Stimulated activated CD8-positive, alpha-beta memory T cell treated with anti-CD3 and anti-CD28 coated beads, Interleukin-7, amount 100 ng/mL, for 48 hours (primary cell): ENCODE data around the gene SYNGR2.
A peak's percentile ranks its signal among the peaks of the same experiment; 100 is the strongest.
"Not testable (repeated sequence)": the region's sequence is repeated elsewhere in the genome, so short reads cannot be mapped to it uniquely, and the experiment has no call there.

Source experiments
- DNase-seq, 2 donors: peaks; one replicate each; pipeline ENCODE4 v3.0.0-alpha.2; 2020; ENCODE audit warnings: low read depth in 1 of 2; ENCODE audit errors: extremely low read depth in 1 of 2

Gene SYNGR2

DNA sequence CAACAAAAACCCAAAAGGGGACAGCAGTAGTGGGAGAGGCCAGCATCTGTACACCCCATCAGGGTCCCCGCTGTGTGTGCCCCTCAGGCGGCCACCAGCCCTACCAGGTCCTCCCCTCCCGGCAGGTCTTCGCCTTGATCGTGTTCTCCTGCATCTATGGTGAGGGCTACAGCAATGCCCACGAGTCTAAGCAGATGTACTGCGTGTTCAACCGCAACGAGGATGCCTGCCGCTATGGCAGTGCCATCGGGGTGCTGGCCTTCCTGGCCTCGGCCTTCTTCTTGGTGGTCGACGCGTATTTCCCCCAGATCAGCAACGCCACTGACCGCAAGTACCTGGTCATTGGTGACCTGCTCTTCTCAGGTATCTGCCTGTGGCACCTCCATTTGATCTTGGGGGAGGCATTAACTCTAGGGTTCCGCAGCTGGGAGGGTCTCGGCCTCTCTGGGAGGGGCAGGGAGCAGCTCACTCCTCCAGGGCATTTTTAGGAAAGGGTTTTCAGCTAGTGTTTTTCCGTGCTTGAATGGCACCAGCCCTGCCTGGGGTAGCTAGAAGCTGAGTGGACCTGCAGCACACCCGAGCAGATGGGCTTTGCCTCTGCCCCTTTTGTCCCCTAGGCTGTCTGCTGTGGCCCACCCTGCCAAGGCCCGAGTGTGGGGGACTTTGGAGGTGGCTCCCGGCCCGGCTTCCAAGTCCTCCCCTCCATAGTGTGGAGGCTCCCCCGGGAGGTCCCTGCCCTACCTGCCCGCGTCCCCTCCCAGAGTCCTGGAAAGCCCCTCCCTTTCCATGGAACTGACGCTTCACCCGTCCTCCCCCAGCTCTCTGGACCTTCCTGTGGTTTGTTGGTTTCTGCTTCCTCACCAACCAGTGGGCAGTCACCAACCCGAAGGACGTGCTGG lies 2.6 kb downstream of the SYNGR2 start:
- DNase-seq: no peak

DNA sequence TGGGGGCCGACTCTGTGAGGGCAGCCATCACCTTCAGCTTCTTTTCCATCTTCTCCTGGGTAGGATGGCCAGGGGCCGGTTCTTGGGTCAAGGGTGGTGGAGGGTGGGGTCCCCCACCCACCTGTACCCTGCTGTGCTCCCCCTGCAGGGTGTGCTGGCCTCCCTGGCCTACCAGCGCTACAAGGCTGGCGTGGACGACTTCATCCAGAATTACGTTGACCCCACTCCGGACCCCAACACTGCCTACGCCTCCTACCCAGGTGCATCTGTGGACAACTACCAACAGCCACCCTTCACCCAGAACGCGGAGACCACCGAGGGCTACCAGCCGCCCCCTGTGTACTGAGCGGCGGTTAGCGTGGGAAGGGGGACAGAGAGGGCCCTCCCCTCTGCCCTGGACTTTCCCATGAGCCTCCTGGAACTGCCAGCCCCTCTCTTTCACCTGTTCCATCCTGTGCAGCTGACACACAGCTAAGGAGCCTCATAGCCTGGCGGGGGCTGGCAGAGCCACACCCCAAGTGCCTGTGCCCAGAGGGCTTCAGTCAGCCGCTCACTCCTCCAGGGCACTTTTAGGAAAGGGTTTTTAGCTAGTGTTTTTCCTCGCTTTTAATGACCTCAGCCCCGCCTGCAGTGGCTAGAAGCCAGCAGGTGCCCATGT lies 3.3 kb downstream of the SYNGR2 start:
- not testable (repeated sequence) for DNase-seq

DNA sequence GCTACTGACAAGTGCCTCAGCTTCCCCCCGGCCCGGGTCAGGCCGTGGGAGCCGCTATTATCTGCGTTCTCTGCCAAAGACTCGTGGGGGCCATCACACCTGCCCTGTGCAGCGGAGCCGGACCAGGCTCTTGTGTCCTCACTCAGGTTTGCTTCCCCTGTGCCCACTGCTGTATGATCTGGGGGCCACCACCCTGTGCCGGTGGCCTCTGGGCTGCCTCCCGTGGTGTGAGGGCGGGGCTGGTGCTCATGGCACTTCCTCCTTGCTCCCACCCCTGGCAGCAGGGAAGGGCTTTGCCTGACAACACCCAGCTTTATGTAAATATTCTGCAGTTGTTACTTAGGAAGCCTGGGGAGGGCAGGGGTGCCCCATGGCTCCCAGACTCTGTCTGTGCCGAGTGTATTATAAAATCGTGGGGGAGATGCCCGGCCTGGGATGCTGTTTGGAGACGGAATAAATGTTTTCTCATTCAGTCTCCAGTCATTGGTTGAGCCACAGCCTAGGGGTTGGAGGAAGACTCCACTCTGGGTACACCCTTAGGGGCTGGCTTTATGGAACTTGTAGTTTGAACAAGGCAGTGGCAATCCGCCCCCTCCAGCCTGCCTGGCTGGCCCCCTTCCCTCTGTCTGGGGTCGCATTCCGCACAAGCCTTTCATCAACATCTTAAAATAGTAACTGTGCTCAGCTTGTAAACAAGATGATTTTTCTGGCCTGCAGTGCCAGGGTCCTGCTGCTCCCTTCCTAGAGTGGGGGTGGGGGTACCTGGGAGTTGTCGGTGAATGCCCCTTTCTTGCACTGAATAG lies 4.1 kb downstream of the SYNGR2 start:
- no peak for DNase-seq

DNA sequence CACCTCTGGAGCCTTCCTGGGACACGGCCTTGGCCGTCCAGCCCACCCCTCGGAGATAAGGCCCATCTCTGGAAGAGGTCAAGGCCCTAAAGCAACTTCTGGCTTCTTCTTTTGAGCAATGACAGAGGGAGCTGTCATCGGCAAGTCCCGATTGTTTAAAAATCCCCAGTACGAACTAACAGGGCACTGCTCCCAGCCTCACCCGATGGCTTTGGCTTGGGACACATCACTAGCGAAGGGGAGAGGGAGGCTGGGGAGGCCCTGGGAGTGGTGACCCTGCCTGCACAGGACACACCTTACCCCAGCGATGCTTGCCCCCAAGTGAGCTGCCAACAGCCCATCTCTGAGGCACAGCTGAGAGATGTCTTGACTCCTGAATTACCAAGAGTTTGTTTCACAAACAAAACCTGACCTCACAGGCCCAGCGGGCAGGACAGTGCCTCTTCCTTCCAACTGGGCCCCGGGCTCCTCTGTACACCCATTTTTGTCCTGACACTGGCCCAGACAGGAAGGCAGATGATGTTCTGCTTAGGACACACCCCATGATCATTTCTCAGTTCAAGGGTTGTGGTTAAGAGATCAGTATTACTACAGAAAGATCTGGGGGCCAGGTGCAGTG lies 4.8 kb downstream of the SYNGR2 start:
- DNase-seq: no peak

DNA sequence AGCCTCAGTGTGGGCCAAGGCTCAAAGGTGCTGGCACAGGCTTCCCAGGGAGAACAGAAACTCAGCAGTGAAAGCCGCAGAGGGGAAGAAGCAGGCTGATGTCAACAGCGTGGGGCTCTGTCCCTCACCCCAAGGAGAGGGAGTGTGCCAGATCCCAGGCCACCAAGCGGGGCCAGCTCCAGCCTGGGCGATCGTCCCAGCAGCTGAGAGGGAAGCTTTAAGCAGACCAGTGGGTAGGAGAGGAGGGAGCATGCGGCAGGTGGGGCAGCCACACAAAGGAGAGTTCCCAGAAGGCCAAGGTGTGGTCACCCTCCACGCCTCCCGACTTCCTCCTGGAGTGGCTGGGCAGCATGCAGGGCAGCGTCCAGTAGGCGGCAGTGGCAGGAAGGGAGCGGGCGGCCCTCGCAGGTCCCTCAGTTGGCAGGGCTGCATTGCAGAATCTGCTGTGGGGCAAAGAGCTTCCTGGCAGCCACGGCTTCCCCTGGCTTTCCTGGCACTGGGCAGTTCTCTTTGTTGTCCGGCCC lies 6.0 kb downstream of the SYNGR2 start:
- no peak for DNase-seq

DNA sequence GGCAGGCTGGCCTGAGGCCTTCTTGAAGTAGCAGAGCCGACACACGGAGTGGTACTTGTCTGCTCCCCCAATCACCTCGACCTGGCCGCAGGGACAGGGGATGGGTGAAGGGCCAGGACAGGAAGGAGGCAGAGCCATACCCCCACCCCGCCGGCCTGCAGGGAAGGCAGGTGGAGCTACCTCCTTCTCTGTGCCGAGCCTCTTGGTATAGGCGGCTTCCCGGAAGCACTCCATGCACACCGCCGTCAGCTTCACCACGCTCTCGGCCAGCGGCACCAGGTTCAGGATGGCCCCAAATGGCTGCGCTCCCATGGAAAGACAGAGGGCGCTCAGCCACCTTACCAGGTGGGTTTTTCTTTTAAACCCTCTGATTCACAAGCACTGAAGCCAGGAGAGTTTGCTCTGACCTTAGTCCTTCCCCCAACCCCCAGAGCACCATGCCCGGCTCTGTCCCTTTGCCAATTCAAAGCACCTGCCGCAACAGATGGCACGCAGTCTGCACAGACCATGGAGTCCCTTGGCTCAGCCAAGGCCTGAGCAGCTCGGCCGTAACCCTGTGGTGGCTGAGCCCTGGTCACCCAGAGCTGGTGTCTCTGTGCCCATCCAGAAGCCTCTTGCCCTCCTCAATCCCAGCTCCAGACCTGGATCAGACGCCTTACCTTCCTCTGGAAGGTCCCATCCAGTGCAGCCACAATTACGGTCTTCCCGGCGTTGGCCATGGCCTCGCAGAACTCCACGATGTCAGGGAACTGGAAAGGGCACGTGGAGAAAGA lies 6.7 kb downstream of the SYNGR2 start:
- DNase-seq: no peak

DNA sequence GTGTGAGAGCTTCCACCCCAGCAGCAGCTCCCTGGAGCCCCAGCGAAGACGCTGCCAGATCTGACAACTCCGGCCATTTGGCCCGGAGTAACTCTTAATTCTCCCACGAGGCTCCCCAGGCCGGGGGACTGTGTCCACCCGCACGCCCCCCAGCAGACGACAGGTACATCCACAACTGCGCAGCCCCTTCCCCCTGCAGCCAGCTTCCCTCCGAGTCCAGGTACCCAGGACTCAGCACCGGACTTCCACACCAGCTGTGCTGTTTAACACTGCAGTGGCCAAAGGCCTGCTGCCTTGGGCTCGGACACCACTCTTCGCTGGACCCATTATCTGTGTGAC lies 7.2 kb downstream of the SYNGR2 start:
- DNase-seq: no peak

DNA sequence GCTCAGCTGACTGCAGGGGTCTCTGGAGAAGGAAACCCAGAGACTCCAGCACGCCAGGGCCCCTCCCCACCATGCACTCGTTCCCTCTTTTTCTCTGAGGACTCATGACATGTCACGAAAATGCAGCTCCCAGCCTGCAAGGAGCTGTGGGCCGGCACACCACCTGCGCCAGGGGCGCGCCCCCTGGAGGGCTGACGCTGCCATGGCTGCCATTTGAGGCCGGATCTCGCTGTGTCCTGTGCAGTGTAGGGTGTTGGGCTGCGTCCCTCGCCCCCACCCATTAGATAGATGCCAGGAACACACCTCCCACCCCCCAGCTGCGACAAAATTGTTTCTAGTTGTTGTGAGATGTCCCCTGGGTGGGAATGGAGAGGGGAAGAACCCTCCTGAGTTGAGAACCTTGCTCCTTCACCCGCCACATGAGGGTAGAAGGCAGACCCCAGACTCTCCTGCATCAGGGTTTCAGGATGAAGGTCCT lies 8.2 kb downstream of the SYNGR2 start:
- peak; percentile 49 to 53 for DNase-seq

DNA sequence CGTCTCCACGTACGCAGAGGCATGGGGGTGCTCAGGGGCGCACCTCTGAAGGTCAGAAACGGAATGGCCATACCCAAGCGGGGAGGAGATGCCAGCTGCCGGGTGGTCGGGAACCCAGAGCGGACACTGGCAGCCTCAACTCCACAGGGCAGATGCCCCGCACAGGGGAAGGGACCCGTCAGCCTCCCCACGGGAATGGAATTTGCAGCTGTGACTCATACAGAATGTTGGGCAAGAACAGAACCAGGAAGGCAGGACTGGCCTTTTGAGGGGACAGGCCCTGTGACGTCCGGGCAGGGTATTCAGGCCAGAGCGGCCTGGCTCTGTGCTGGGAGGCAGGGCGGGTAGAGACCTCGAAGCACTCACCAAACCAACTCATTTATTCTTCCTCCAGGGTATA lies 11.0 kb downstream of the SYNGR2 start:
- no peak for DNase-seq

DNA sequence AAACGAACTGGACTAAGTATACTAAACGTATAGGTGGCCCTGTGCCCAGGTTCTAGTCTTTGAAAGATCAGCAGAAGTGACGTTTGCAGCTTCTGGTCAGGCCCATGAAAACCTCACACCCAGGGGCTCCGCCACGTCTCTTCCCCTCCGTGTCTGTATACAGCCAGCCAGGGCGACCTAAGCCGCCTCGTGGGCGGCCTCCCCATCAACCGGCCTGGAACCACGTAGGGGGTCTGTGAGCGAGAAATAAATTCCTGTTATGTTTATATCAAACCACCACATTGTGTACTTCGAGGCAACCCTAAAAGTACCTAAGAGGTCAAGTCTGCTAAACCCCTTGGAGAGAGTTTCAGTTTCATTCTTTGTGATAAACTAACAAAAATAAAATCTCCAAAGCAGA lies 11.7 kb downstream of the SYNGR2 start:
- no peak for DNase-seq

DNA sequence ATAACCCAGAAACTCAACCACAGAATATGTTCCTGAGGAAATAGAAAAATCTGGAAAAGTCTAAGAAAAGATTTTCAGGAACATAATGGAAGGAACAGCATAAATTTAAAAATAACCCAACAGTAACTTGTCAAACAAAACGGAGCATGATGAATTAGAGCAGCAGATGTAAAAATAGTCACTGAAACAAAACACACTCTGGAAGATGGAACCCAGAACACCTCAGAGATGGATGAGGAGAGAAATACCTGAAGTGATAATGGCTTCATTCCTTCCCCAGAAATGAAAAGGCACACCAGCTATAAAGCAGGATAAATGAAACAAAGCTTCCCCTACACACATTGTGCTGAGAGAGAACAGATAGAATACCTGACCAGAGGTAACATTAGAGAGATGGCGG lies 12.1 kb downstream of the SYNGR2 start:
- DNase-seq: no peak

DNA sequence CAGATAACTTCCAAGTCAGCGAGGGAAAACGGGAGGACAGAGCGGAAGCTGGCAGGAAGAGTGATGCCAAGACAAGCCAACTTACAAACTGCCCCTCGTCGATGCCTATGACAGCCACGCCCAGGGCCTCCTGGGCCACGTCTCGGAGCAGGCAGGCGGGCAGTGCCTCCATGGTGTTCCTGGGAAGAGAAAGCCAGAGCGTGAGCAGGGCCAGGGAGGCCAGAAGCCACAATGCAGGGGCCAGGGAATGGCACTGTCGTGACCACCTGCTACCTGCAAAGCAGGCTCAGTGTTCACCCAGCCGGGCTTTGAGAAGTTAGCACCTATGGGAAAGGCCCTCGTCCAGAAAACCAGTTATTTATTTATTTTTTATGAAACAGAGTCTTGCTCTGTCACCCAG lies 14.1 kb downstream of the SYNGR2 start:
- no peak for DNase-seq

DNA sequence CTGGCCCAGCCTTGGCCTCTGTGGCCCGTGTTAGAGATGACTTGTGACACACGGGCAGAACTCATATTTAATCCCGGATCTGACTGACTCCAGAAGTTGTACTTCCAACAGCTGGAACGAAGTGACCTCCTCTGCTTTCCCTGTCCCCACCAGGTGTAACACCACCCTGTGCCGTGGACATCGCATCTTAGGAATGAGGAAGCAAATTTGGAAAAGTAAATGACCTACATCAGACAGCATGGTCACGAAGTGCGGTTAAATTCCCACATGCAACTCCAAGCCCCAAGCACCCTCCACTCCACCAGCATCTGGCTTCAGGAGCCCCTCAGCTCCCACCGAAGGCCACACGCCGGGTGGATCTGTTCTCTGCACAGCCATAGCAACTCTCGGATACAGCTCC lies 15.5 kb downstream of the SYNGR2 start:
- no peak for DNase-seq

DNA sequence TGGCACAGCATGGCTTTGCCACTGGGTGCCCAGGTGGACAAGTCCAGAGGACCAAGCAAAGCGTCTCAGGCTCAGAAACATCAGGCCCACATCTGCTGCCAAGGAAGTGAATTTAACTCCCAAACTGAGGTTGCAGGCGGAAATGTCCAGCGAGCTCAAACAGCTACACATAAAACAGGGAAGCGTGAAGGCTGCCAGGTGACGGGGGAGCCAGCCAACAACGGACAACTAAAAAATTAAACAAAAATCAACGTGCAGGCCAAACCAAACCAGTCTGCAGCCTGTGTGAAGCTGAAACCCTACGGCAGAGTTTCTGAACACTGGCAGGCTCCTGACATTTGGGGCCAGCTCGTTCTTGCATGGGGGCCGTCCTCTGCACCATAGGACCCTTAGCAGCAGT lies 16.0 kb downstream of the SYNGR2 start:
- DNase-seq: no peak

DNA sequence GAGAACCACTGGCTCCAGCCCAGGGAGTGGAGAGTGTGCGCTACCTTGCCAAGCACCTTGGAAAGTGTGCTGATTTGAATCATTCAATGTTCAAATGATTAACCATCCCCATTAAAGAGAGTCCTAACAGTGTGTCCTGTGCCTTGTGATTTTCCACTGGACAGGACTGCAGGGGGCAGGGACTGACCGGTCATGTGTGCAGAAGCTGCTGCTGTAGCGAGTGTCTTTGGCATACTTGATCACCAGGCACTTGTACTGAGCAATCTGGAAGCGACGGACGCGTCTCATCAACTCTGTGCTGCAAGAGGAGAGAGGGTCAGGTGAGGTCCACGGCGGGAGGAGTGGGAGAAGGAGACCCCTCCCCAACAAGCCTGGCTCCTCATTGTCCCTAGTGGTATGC lies 16.5 kb downstream of the SYNGR2 start:
- no peak for DNase-seq

DNA sequence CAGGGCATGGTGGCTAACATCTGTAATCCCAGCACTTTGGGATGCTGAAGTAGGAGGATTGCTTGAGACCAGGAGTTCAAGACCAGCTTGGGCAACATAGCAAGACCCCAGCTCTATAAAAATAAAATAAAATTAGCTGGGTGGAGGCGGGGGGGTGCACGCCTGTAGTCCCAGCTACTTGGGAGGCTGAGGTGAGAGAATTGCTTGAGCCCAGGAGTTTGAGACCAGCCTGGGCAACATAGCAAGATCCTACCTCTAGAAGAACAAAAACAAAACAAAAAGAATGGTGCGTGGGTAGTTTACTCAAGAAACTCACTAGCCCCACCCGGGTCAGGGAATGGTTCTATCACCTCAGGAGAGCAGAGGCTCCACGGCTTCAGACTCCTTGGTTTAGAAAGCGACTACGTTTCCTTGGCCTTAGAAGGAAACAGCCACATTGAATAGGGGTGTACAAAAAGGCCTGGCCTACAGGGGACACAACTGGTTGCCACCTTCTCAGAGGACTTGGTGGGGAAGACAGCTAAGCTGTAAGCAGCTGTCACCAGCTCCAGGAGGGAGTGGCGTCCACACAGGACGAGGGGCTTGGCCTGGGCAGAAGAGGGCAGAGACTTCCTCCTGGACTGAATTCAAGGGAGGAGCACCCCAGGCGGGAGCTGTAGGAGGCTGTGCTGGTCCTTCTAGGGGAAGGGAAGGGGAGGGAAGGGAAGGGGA lies 17.8 kb downstream of the SYNGR2 start:
- no peak for DNase-seq

DNA sequence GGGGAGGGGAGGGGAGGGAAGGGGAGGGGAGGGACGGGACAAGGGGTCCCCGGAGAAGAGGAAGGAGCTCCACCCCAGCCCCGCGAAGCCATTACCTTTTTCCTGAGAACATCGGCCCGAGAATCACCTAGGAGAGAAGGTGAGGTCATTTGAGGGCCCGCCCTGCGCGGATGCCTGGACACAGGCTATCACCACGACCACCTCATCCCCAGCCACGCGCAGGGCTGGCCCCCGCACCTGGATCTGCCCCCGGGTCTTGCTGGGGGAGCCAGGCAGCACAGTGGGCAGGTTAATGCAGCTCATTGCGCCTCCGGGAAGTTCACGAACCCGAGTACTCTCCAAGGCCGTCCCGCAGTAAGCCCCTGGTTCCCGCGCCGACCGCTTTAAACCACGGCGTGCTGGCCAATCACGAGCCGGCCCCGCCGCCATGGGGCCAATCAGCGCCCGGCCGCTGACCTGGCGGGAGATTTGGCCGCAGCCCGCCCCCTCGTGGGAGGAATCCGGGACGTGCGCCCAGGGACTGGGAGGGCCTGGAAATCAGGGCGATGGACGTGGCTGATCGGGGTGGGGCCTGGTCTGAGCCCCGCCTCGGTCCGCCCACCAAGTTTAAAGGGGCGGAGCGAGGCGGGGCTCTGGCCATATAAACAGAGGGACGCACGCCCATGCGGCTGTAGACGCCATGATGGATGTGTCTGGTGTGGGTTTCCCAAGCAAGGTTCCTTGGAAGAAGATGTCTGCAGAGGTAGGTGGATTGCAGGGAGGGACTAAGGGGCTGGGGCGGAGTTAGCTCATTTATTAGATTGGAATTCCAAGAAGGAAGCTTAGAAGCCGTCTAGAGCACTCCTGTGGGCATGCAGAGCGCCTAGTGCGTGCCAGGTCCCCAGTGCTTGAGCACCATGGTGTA lies 18.6 kb downstream of the SYNGR2 start, which contains the start of the genes AFMID and TK1:
TSS of gene AFMID (plus strand) at position 671 of the 904 bp plus-strand sequence. CDS start at position 680, 9 bp downstream.
TSS of gene TK1 (minus strand) at position 361 of the 904 bp plus-strand sequence. CDS start at position 303, 58 bp downstream.
- DNase-seq: peak; percentile 93 to 94

DNA sequence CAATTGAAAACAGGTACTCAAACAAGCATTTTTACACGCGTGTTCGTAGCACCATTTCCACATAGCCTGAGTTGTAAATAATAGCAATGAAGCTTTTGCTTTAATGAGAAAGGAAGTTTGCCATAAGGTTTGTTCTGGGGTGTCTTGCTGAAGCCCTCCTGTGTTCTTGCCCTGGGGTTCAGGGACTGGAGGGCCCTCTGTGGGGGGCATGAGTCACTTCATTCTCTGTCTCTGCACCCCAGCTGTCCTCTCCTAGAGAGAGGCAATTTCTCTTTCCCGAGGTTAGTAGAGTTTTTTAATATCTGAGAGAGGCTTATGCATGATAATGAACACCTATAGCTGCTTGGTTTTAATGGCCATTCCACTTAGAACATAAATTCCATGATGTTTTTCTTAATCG lies 28.3 kb downstream of the SYNGR2 start:
- DNase-seq: no peak
